Panc1 (cell line): ENCODE data around the gene PREB. TPM values are rescaled to one million over a fixed set of nuclear protein-coding genes. Genes with fewer than 3 reads are reported as not detected.

Experiments used
- ATAC-seq: fragments of 200-7000 bp; cut with Tn5 transposase; 2 replicates; pipeline ENCODE4 v1.9.1; 2020; ENCODE audit warnings: mild to moderate bottlenecking, moderate library complexity
- BruUV-seq: library from RNA; stranded (reverse); fragments of 400-500 nt; replicated peaks from 2 replicates; lab custom pipeline; 2021; lab: Mats Ljungman, UMichigan
- CTCF ChIA-PET: fragments of 300-600 bp; sonication (Branson Sonifier 250); formaldehyde crosslinking; loops from one replicate; lab custom pipeline; 2022; ENCODE audit warnings: antibody characterized with exemption; lab: Charles Lee
- POLR2A ChIA-PET: fragments of 300-600 bp; sonication (Branson Sonifier 250); formaldehyde crosslinking; loops from one replicate; lab custom pipeline; 2022; ENCODE audit warnings: antibody characterized with exemption; lab: Charles Lee
- DNase-seq: peaks from one replicate; pipeline ENCODE4 v3.0.0-alpha.2; 2010; ENCODE audit warnings: low read depth, low spot score
- H3K27ac ChIP-seq: 2 replicates; pipeline ENCODE4 v1.5.1; 2011; ENCODE audit warnings: mild to moderate bottlenecking, low read length, inconsistent platforms
- H3K27me3 ChIP-seq: fragments of 200-500 bp; sonication (Bioruptor generic); 2 replicates; pipeline ENCODE4 v1.6.0; 2014; ENCODE audit warnings: low read length, inconsistent platforms; ENCODE audit not compliant: control insufficient read depth, insufficient read depth
- H3K36me3 ChIP-seq: fragments of 200-500 bp; sonication (Bioruptor generic); 2 replicates; pipeline ENCODE4 v1.5.1; 2014; ENCODE audit warnings: inconsistent platforms, mild to moderate bottlenecking, low read length, moderate library complexity; ENCODE audit not compliant: control insufficient read depth, insufficient read depth
- H3K4me1 ChIP-seq: 2 replicates; pipeline ENCODE4 v1.5.1; 2011; ENCODE audit warnings: inconsistent platforms, mild to moderate bottlenecking, low read length, moderate library complexity; ENCODE audit not compliant: control insufficient read depth, insufficient read depth
- H3K4me3 ChIP-seq, 2 experiments: 2 replicates each; pipeline ENCODE4 v1.5.1; 2011 to 2012; ENCODE audit warnings: low read depth in 2 of 2, low read length in 2 of 2, mild to moderate bottlenecking in 2 of 2, inconsistent platforms in 1 of 2, moderate library complexity in 1 of 2
- H3K9me3 ChIP-seq: fragments of 200-500 bp; sonication (Bioruptor generic); 2 replicates; pipeline ENCODE4 v1.5.1; 2014; ENCODE audit warnings: low read depth, mild to moderate bottlenecking, inconsistent platforms, low read length, moderate library complexity; ENCODE audit not compliant: control insufficient read depth, insufficient read depth
- POLR2AphosphoS5 ChIP-seq: IDR thresholded peaks from 2 replicates; pipeline ENCODE4 v1.6.1; 2012; ENCODE audit warnings: mild to moderate bottlenecking, low read depth, low read length, moderate library complexity
- SIN3A ChIP-seq: IDR thresholded peaks from 2 replicates; pipeline ENCODE4 v1.6.1; 2012; ENCODE audit warnings: low read depth, mild to moderate bottlenecking, low read length, moderate library complexity, borderline replicate concordance; ENCODE audit not compliant: insufficient read depth
- TCF7L2 ChIP-seq: IDR thresholded peaks from 2 replicates; pipeline ENCODE4 v1.6.1; 2011; ENCODE audit warnings: mild to moderate bottlenecking, low read depth, low read length, inconsistent platforms
- in situ Hi-C: cut with HindIII; loops from 2 replicates; pipeline ENCODE4 v1.10.0; 2016; ENCODE audit warnings: low sequenced_read_pairs, low pct_unique_long_range_greater_than_20kb
- intact Hi-C: fragments of 100-400 bp; cut with micrococcal nuclease; formaldehyde crosslinking; loops from one replicate; pipeline ENCODE4 v1.10.0; 2022; ENCODE audit not compliant: unreplicated experiment
- total RNA-seq: library from RNA; stranded (reverse); gene quantifications from one replicate; pipeline ENCODE4 v1.2.1, GENCODE V29; 2021; ENCODE audit not compliant: unreplicated experiment
- TF ChIP-seq, protein P1 (sequence below), 2 experiments: IDR thresholded peaks; 2 replicates each; pipeline ENCODE4 v1.6.1; 2011 to 2012; ENCODE audit warnings: low read depth in 2 of 2, control low read depth in 1 of 2, low read length in 1 of 2, mild to moderate bottlenecking in 1 of 2, moderate library complexity in 1 of 2; ENCODE audit not compliant: insufficient read depth in 1 of 2
- TF ChIP-seq, protein P2 (sequence below): fragments of 450-650 bp; IDR thresholded peaks from 2 replicates; pipeline ENCODE4 v1.5.1; 2017; ENCODE audit warnings: mild to moderate bottlenecking

PREB gene
- total RNA-seq, 1 experiment from 2014 or later = 60.9 TPM

DNA sequence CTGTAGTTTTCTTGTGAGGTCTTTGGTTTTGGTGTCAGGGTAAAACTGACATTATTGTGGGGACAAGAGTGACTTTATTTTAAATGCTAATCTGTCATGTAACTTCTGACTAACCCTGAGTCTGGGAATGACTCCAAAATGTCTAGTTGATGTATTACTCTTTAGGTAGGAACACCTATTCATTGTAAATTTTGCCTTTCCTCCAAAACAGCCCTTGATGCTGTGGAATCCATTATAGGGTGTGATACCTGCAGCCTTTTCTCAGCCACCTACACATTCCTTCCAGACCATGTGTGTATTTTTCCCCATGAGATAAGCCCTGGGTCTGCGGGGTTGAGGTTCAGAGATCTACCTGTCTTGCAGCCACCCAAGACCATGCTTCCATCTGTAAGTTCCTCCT, 8.8 kb upstream of the PREB start:
- ChIA-PET POLR2A (no interaction called here), CTCF (no interaction called here)
- in situ Hi-C loops = no loop called here
- H3K27ac ChIP-seq = no peak overlapping the region
- H3K27me3 ChIP-seq = peaks cover 8% of the 10 kb centered on the region; the same call in 1 of the 2 replicates
- TF ChIP-seq TCF7L2 = no peak
- TF ChIP-seq, protein P1, sequence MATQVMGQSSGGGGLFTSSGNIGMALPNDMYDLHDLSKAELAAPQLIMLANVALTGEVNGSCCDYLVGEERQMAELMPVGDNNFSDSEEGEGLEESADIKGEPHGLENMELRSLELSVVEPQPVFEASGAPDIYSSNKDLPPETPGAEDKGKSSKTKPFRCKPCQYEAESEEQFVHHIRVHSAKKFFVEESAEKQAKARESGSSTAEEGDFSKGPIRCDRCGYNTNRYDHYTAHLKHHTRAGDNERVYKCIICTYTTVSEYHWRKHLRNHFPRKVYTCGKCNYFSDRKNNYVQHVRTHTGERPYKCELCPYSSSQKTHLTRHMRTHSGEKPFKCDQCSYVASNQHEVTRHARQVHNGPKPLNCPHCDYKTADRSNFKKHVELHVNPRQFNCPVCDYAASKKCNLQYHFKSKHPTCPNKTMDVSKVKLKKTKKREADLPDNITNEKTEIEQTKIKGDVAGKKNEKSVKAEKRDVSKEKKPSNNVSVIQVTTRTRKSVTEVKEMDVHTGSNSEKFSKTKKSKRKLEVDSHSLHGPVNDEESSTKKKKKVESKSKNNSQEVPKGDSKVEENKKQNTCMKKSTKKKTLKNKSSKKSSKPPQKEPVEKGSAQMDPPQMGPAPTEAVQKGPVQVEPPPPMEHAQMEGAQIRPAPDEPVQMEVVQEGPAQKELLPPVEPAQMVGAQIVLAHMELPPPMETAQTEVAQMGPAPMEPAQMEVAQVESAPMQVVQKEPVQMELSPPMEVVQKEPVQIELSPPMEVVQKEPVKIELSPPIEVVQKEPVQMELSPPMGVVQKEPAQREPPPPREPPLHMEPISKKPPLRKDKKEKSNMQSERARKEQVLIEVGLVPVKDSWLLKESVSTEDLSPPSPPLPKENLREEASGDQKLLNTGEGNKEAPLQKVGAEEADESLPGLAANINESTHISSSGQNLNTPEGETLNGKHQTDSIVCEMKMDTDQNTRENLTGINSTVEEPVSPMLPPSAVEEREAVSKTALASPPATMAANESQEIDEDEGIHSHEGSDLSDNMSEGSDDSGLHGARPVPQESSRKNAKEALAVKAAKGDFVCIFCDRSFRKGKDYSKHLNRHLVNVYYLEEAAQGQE (IDR thresholded peaks at IDR 0.05; ENCODE audit: insufficient read depth in 1 of 2, low read depth in 2 of 2, low read length in 1 of 2) = no peak
- no peak for TF ChIP-seq SIN3A
- no peak for TF ChIP-seq POLR2AphosphoS5
- TF ChIP-seq, protein P2, sequence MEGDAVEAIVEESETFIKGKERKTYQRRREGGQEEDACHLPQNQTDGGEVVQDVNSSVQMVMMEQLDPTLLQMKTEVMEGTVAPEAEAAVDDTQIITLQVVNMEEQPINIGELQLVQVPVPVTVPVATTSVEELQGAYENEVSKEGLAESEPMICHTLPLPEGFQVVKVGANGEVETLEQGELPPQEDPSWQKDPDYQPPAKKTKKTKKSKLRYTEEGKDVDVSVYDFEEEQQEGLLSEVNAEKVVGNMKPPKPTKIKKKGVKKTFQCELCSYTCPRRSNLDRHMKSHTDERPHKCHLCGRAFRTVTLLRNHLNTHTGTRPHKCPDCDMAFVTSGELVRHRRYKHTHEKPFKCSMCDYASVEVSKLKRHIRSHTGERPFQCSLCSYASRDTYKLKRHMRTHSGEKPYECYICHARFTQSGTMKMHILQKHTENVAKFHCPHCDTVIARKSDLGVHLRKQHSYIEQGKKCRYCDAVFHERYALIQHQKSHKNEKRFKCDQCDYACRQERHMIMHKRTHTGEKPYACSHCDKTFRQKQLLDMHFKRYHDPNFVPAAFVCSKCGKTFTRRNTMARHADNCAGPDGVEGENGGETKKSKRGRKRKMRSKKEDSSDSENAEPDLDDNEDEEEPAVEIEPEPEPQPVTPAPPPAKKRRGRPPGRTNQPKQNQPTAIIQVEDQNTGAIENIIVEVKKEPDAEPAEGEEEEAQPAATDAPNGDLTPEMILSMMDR = no peak
- DNase-seq (no peak), ATAC-seq (no peak)
- BruUV-seq = no TSS peak
- H3K36me3 ChIP-seq = no peaks in the 10 kb centered on the region
- H3K9me3 ChIP-seq = no peaks in the 10 kb centered on the region
- H3K4me1 ChIP-seq = no peaks in the 10 kb centered on the region
- intact Hi-C loops = no loop called here
- H3K4me3 ChIP-seq = no peak overlapping the region

DNA sequence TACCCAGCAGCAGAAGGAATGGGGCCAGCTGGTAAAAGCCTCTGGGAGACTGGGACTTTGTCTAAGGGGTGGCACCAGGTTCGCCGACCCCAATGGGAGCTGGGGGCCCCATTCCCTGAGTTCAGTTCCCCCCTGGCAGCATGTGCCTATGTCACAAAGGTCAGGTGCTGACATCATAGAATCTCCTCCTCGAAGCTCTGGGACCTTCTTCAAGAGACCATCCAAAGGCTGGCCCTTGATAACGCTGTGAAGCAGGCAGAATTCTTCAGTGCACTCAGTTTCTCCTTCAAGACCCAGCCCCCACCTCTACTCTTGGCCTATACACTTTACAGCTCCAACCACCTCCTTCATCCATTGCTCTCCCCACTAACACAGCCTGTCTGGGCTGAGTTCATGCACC, 4.9 kb upstream of the PREB start, which contains the start of gene PRR30:
Gene PRR30, minus strand, starts transcription at position 101 of the 400 bp plus-strand sequence. CDS start 1,081 bp downstream, outside the sequence.
- TF ChIP-seq SIN3A (no peak), POLR2AphosphoS5 (no peak), TCF7L2 (no peak)
- Histone ChIP-seq H3K4me1 (no peaks in the 10 kb centered on the region), H3K4me3 (no peak within 1 kb of the TSS), H3K9me3 (no peaks in the 10 kb centered on the region), H3K36me3 (peaks cover under 1% of the 10 kb centered on the region; the same call in 1 of the 2 replicates), H3K27ac (no peak within 1 kb of the TSS), H3K27me3 (peaks cover 8% of the 10 kb centered on the region; the same call in 1 of the 2 replicates)
- in situ Hi-C loops (no loop called here), intact Hi-C loops (no loop called here)
- no peak for ATAC-seq
- no TSS peak for BruUV-seq
- DNase-seq = no peak
- POLR2A ChIA-PET = no interaction called here
- CTCF ChIA-PET = no interaction called here

DNA sequence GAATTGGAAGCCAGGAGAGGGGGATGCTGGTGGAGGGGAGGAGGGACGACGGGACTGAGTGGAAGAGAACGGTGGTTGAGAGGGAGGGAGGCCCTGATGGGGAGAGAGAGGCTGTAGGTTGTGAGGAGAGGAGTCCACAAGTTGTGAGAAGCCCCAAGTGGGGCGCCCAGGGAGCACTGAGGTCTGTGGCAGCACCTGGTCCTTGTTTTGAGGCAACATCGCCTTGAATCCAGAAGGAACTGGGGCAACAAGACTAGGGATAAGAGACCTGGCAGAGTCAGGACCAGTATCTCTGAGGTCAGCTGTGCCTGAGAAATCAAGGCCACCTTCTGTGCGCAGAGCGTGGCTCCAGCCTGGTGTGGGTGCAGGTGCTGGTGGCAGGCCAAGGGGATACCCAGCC, 3.7 kb upstream of the PREB start:
- no peak for ATAC-seq

More for the DNA sequence above, 3.7 kb upstream of the PREB start:
- ChIA-PET POLR2A (interaction anchor here (0.5 kb wide), 1 partner anchor 30 kb away, joined by 3 read pairs; no protein-coding TSS in a partner anchor), CTCF (no interaction called here)
- intact Hi-C loops (no loop called here), in situ Hi-C loops (no loop called here)
- no peak for TF ChIP-seq SIN3A
- TF ChIP-seq TCF7L2 = no peak
- TF ChIP-seq, protein P2 = no peak
- TF ChIP-seq, protein P1 (IDR thresholded peaks at IDR 0.05; ENCODE audit: insufficient read depth in 1 of 2, low read depth in 2 of 2, low read length in 1 of 2) = no peak
- TF ChIP-seq POLR2AphosphoS5 = no peak
- no TSS peak for BruUV-seq
- no peak for DNase-seq
- Histone ChIP-seq H3K4me3 (no peak overlapping the region), H3K27me3 (0 out of 2 replicates have a peak, but pooled peaks cover 4% of the 10 kb centered on the region), H3K36me3 (peaks cover 2% of the 10 kb centered on the region; the same call in 1 of the 2 replicates), H3K4me1 (peaks cover 5% of the 10 kb centered on the region), H3K9me3 (no peaks in the 10 kb centered on the region), H3K27ac (no peak overlapping the region)
